ENCODE data around the gene TMEM163.

TMEM163 gene

DNA sequence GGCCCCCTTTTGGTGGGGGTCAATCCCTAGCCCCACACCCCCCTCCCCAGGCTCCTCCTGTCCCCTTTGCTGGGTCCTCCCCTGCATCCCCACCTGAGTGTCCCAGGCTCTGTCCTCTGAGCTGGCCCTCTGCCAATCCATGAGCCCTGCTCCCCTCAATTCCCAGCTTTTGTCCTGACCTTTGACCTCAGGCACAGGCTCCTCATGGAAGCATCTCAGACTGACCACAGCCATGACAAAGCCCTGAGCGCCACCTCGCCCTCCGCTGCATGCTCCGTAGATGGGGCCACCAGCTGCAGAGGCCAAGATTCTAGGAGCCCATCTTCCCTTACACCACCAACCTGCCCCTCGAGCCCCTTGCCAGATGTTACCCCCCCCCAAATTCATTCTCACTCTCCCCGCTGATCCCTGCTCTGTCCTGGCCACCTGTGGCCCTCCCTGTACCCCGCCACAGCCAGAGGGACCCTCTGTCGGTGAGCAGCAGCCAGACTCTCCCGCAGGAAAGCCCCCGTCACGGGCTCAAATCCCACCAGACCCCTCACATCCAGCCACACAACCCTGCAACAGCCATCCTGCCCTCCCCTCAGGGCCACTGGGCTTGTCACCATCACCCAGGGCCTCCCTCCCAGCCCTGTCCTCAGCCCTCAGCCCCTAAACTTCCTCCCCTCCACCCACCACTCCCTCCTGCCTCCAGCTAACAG is 258.9 kb downstream of the TMEM163 start:
- no peak overlapping the region for H3K4me3 ChIP-seq (ENCODE audit: low read depth, low read length)
- TF ChIP-seq, protein P1, sequence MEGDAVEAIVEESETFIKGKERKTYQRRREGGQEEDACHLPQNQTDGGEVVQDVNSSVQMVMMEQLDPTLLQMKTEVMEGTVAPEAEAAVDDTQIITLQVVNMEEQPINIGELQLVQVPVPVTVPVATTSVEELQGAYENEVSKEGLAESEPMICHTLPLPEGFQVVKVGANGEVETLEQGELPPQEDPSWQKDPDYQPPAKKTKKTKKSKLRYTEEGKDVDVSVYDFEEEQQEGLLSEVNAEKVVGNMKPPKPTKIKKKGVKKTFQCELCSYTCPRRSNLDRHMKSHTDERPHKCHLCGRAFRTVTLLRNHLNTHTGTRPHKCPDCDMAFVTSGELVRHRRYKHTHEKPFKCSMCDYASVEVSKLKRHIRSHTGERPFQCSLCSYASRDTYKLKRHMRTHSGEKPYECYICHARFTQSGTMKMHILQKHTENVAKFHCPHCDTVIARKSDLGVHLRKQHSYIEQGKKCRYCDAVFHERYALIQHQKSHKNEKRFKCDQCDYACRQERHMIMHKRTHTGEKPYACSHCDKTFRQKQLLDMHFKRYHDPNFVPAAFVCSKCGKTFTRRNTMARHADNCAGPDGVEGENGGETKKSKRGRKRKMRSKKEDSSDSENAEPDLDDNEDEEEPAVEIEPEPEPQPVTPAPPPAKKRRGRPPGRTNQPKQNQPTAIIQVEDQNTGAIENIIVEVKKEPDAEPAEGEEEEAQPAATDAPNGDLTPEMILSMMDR (IDR thresholded peaks at IDR 0.05; ENCODE audit: low read depth, low read length, missing control alignments) = no peak
- no peak for DNase-seq (ENCODE audit: low read depth)

DNA sequence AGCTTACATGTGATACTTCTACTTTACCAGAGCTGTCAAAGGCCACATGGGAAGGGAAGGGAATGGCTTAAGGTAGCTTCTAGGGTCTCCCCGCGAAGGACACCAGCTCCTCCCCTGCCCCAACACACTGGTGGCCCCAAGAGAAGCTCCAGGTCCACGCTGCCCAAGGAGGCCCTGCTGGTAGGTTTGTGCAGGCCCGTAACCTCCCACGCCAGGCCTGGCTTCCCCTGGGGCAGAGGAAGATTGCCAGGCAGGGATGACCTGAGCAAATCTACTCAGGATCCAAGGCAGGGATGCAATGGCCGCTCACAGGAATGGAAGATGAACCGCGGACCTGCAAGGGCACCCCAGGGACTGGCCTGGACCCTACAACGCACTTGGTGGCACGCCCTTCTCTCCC is 259.9 kb downstream of the TMEM163 start:
- H3K4me3 ChIP-seq (ENCODE audit: low read depth, low read length) = no peak overlapping the region
- TF ChIP-seq, protein P1 (IDR thresholded peaks at IDR 0.05; ENCODE audit: low read depth, low read length, missing control alignments) = no peak
- no peak for DNase-seq (ENCODE audit: low read depth)

DNA sequence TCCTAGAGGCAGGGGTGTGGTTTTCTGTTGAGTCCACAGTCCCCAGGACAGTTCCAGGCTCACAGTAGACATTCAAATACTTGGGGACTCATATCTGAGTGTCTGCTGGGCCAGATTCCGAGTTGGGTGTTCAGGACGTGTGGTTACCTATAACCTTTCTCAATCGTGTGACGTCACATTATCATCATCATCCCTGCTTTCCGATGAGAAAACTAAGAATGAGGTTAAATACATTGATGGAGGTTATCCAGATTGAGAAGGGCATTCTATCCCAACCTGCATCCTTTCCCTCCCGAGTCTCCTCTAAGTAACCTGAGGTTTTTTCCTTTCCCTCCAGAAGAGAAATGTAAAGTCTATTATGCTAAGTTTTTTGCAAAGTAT is 260.3 kb downstream of the TMEM163 start:
- TF ChIP-seq, protein P1 (IDR thresholded peaks at IDR 0.05; ENCODE audit: low read depth, low read length, missing control alignments) = no peak
- no peak for DNase-seq (ENCODE audit: low read depth)
- H3K4me3 ChIP-seq (ENCODE audit: low read depth, low read length) = no peak overlapping the region

DNA sequence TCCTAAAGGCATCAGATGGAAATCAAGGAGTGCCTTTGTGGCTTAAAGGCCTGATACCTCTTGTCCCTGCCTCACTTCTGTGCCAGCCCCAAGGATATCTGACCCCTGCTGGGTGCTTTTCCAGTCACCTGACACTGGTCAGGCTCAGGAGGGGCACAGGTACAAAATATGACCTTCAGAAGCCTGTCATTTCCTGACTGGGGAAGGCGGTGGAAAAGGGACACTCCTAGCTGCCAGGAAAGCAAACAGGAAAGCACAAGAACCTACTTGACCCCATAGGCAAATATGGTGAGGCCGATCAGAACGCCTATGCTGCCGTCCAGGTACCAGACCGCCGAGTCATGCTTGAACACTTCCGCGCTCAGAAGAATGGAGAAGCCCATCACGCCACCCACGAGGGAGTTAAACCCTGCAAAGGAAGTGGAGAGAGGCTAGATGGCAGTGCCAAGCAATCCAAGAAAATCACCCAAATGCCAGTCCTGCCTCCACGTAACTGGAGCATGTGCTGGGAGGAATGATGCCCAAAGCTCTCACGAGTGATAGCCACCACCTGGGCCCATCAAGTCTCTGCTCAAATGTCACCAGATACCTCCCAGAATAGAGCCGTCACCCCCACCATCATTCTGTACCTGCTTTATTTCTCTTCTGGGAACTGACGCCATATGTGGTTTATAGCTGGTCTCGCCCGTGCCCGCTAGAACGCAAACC is 260.9 kb downstream of the TMEM163 start:
- TF ChIP-seq, protein P1 (IDR thresholded peaks at IDR 0.05; ENCODE audit: low read depth, low read length, missing control alignments) = no peak
- H3K4me3 ChIP-seq (ENCODE audit: low read depth, low read length) = no peak overlapping the region
- DNase-seq (ENCODE audit: low read depth) = no peak

DNA sequence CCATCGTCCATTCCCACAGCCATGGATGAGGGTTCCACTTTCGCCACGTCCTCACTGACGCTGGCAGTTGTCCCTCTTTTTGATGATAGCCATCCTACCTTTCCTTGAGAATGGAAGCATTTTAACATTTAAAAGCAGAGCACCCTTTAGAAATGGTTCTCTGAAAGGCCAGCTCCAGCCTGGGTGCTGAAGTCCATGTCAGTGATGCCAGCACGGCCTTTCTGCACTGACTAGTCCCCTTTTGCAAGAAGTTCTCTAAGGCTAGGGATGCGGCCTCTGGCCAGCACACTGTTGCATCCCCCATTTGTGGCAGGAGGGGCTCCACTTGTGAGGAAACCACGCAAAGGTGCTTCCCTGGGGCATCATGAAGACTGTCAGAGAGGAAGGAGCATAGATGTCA is 261.4 kb downstream of the TMEM163 start:
- TF ChIP-seq, protein P1 (IDR thresholded peaks at IDR 0.05; ENCODE audit: low read depth, low read length, missing control alignments) = no peak
- no peak overlapping the region for H3K4me3 ChIP-seq (ENCODE audit: low read depth, low read length)
- DNase-seq (ENCODE audit: low read depth) = no peak

DNA sequence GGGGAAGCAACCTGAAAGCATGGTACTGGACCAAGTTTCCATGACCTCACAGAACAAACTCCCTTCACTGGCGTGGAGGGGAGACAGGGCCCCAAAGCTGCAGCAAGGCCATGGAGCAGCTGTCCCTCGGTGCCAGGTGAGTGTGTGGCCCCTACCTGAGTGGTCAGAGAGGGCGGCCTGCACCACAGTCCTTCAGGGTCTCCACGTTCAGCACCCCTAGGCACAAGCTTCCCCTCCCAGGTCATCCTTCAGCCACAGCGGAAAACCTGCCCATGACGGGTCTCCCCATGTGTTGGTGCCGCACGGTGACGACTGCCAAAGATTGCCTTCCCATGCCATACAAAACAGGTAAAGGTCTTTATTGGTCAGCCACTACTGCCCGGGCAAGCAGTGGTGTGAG is 263.4 kb downstream of the TMEM163 start:
- H3K4me3 ChIP-seq (ENCODE audit: low read depth, low read length) = no peak overlapping the region
- DNase-seq (ENCODE audit: low read depth) = no peak
- TF ChIP-seq, protein P1 (IDR thresholded peaks at IDR 0.05; ENCODE audit: low read depth, low read length, missing control alignments) = no peak

All from GM12864 (cell line).